Lower lobe of right lung (tissue), 2 donors: Measurements from ENCODE around the gene DDX51. TPM values are rescaled to one million over a fixed set of nuclear protein-coding genes. Genes with fewer than 3 reads are reported as not detected.

Source experiments
- ATAC-seq, 2 donors: fragments of 200-7000 bp; cut with Tn5 transposase; one replicate each; pipeline ENCODE4 v1.9.1; 2020 to 2022; ENCODE audit warnings: mild to moderate bottlenecking in 2 of 2, moderate library complexity in 2 of 2
- DNase-seq: peaks from one replicate; pipeline ENCODE4 v3.0.0-alpha.2; 2020
- H3K27ac ChIP-seq: fragments of 200-600 bp; one replicate; pipeline ENCODE4 v1.8.0; 2022
- H3K27me3 ChIP-seq: fragments of 200-600 bp; one replicate; pipeline ENCODE4 v1.8.0; 2022; ENCODE audit warnings: low read depth
- H3K36me3 ChIP-seq: fragments of 200-600 bp; one replicate; pipeline ENCODE4 v1.8.0; 2022; ENCODE audit warnings: mild to moderate bottlenecking
- H3K4me1 ChIP-seq: fragments of 200-600 bp; one replicate; pipeline ENCODE4 v1.8.0; 2022
- H3K4me3 ChIP-seq: fragments of 200-600 bp; one replicate; pipeline ENCODE4 v1.8.0; 2022; ENCODE audit warnings: mild to moderate bottlenecking
- H3K9me3 ChIP-seq: fragments of 200-600 bp; one replicate; pipeline ENCODE4 v1.8.0; 2022
- CTCF ChIP-seq: fragments of 200-600 bp; IDR thresholded peaks from one replicate; pipeline ENCODE4 v1.8.0; 2022; ENCODE audit warnings: antibody characterized with exemption, mild to moderate bottlenecking
- intact Hi-C: fragments of 100-400 bp; cut with DNase I; formaldehyde crosslinking; loops from one replicate; pipeline ENCODE4 v1.11.0; 2022
- total RNA-seq: library from RNA; stranded (reverse); fragmentation: NEBNext Ultra II Directional; extraction: Animal tissue kit (Norgen Biotek cat#: 25700); gene quantifications from one replicate; pipeline ENCODE4 v1.2.1, GENCODE V29; 2021
- donor health status: DM: no; HTN: yes; CAD: no; lungs with severe emphysema.

Gene DDX51
- total RNA-seq, 1 donor from 2014 or later: 11.9 TPM

DNA sequence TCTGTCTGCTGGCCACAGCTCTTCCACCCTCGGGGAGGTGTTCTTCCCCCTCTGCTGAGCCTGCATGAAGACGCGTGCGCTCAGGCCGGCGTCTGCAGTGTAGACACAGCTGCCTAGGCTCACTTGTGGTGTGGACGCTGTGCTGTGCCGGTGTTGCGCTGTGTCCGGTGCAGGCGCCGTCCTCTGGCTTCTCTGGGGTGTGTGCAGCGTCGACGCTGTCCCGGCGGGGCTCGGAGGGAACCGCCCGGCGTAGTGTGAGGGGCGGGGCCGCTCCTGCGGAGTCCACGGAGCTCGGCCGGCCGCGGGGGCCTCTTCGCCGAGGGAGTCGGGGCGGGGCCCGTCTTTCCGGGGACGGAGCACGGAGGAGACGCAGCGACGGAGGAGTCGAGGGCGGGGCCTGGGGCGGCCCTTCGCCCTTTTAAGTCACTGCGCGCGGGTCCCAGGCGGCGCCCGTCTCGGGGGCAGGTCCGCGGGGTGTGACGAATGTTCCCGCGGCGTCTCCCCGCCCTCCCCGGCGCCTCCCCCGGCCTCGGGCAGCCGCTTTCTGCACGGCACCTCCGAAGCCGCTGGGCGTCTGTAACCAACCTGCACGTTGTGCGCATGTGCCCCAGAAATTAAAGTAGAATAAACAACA, 45.4 kb upstream of the DDX51 start:
- peak overlapping the region; percentile 73 for H3K4me3 ChIP-seq
- intact Hi-C loops: no loop called here
- ATAC-seq (peak; percentile 97), DNase-seq (peak; percentile 96)
- no peaks in the 10 kb centered on the region for H3K36me3 ChIP-seq
- H3K27ac ChIP-seq: peak overlapping the region; percentile 83
- no peak for TF ChIP-seq CTCF
- peaks cover 10% of the 10 kb centered on the region for H3K4me1 ChIP-seq
- peaks cover 4% of the 10 kb centered on the region for H3K27me3 ChIP-seq
- H3K9me3 ChIP-seq: peaks cover 3% of the 10 kb centered on the region

GRCh38 chr12:132188916-132189325, 44.8 kb upstream of the DDX51 start:
- Histone ChIP-seq H3K4me1 (peaks cover 10% of the 10 kb centered on the region), H3K9me3 (no peaks in the 10 kb centered on the region), H3K27ac (peak overlapping the region; percentile 83), H3K27me3 (peaks cover 4% of the 10 kb centered on the region), H3K36me3 (no peaks in the 10 kb centered on the region), H3K4me3 (peak overlapping the region; percentile 73)
- DNase-seq: no peak
- no peak for TF ChIP-seq CTCF
- intact Hi-C loops: no loop called here
- ATAC-seq: no peak

DNA sequence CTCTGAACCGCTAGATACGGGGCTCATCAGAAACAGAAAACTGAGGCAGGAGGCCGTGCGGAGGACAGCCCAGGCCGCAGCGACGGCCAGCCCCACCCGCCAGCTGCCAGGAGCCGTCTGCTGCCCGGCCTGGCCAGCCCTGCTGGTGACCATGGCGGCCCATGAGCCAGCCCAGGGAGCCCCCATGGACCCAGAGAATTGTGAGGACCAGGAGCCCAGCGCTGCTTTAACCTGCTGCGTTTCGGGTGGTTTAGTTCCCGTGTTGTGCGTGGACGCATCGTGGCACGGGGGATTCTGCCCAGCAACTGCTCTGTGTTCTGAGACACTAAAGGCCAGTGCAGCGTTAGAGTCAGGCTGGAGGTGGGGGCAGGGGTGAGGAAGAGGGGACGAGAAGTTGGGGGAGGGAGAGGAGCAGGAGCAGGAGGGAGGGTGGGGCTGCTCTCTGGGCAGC, 44.4 kb upstream of the DDX51 start:
- peak overlapping the region; percentile 73 for H3K4me3 ChIP-seq
- ATAC-seq: no peak
- TF ChIP-seq CTCF: no peak
- intact Hi-C loops: no loop called here
- peaks cover 4% of the 10 kb centered on the region for H3K27me3 ChIP-seq
- H3K36me3 ChIP-seq: no peaks in the 10 kb centered on the region
- no peak overlapping the region for H3K27ac ChIP-seq
- DNase-seq: no peak
- peaks cover 10% of the 10 kb centered on the region for H3K4me1 ChIP-seq
- H3K9me3 ChIP-seq: no peaks in the 10 kb centered on the region

DNA sequence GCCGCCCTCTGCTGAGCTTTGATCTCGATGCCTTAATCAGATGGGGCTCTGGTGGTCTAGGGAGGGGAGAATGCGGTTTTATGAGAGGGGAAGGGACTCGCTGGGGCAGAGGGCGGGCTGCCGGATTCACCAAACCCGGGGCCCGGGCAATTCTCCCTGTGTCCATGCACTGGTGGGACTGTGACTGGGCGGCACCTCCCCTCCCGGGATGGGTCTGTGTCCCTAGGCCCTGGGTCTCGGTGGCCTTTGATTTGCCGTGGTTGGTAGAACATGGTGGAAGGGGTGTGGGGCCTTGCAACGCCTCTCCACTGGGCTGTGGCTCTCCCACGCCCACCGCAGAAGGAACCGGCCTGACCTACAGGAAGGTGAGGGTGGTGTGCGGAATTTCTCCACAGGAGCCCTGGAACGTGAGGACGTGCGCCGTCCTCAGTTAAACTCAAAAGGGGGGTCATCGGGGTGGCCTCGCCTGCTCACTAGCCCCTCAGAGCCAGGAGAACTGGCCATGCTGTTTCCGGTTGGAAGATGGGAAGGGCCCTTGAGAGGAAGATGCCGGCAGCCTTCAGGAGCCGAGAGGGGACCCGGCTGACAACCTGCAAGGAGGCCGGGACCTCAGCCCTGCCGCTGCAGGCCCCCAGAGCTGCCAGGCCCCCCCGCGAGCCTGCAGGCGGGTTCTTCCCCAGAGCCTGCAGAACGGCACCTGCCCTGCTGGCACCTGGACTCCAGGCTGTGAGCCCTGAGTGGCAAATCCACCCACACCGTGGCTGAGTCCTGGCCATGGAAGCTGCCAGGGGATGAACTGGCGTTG, 43.7 kb upstream of the DDX51 start:
- H3K4me1 ChIP-seq: peaks cover 10% of the 10 kb centered on the region
- TF ChIP-seq CTCF: no peak
- H3K36me3 ChIP-seq: no peaks in the 10 kb centered on the region
- H3K9me3 ChIP-seq: no peaks in the 10 kb centered on the region
- ATAC-seq (no peak), DNase-seq (no peak)
- H3K4me3 ChIP-seq: no peak overlapping the region
- intact Hi-C loops: no loop called here
- no peak overlapping the region for H3K27ac ChIP-seq
- peaks cover 4% of the 10 kb centered on the region for H3K27me3 ChIP-seq

GRCh38 chr12:132186857-132187620, 42.9 kb upstream of the DDX51 start:
- intact Hi-C loops: no loop called here
- DNase-seq (no peak), ATAC-seq (no peak)
- H3K9me3 ChIP-seq: no peaks in the 10 kb centered on the region
- H3K4me1 ChIP-seq: peaks cover 10% of the 10 kb centered on the region
- H3K4me3 ChIP-seq: peak overlapping the region; percentile 37
- H3K27ac ChIP-seq: no peak overlapping the region
- TF ChIP-seq CTCF: no peak
- H3K27me3 ChIP-seq: peaks cover 4% of the 10 kb centered on the region
- no peaks in the 10 kb centered on the region for H3K36me3 ChIP-seq
